ENCODE data around the gene FKTN. TPM values are rescaled to one million over a fixed set of nuclear protein-coding genes. Genes with fewer than 3 reads are reported as not detected.

FKTN gene
- total RNA-seq, result 13.2 and 14.4 TPM in 2 replicates
- 2.8 and 3.1 TPM in 2 replicates for polyA plus RNA-seq
- 4.0 and 4.1 TPM in 2 replicates for polyA plus RNA-seq (2011; cell fraction: cytosol; rRNA removed)
- polyA plus RNA-seq (2011; cell fraction: nucleus; rRNA removed), result 18.2 and 24.9 TPM in 2 replicates
- 11.2 and 16.9 TPM in 2 replicates for polyA plus RNA-seq (2012)
- 9.0 and 12.0 TPM in 2 replicates for polyA minus RNA-seq
- polyA minus RNA-seq (2011; cell fraction: cytosol; rRNA and poly(A)+ RNA removed), result 9.0 TPM
- 15.7 and 26.1 TPM in 2 replicates for polyA minus RNA-seq (2011; cell fraction: nucleus; rRNA and poly(A)+ RNA removed)
- Bru-seq, nascent RNA, result percentile 67 among the genes with signal in this experiment
- percentile 65 among the genes with signal in this experiment for BruChase-seq, experiment 1, labeled RNA remaining after a 6-hour chase
- percentile 61 among the genes with signal in this experiment for BruChase-seq, experiment 2, labeled RNA remaining after a 2-hour chase
- long read RNA-seq, partial matches to known transcripts, result 0 of 12 reads
- long read RNA-seq, other reads (novel, unspliced or antisense), result 12 of 12 reads

GRCh38 chr9:105557804-105558610 is at the start of gene FKTN:
Gene FKTN, plus strand, starts transcription at chr9:105558131. Its CDS starts 16,902 bp downstream, at chr9:105575033.
- TF ChIP-seq JUN (IDR thresholded peaks at IDR 0.05; ENCODE audit: borderline replicate concordance, insufficient read depth, insufficient read length, low read depth) (no peak), POLR2AphosphoS5 (IDR thresholded peaks at IDR 0.05; ENCODE audit: insufficient read depth, low read depth, low read length) (peak; percentile 71), POLR2A (IDR thresholded peaks at IDR 0.05; ENCODE audit: low read depth, low read length) (peak; percentile 71), MYC (IDR thresholded peaks at IDR 0.05; ENCODE audit: low read depth, low read length) (no peak)

DNA sequence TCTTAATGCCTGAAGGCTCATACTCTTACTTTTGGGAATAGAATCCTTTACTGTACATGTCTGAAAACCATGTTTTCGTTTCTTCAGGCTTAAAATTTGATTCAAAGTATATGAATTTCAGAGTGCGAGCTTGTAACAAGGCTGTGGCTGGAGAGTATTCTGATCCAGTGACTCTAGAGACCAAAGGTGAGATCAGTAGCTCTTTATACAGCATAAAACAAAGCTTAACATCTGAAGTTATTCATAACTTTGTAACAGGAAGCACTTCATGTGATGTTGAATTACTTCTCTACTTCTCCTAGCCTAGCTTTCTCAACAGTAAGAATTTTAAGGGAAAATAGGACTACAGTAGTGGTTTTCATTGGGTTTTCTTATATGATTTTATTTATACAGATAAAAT is 49.4 kb upstream of the FKTN start:
- H3K4me3 ChIP-seq (replicated peaks in 1 of 3; ENCODE audit: insufficient read depth in 1 of 3, low read depth in 1 of 3, low read length in 3 of 3), result no peak overlapping the region
- H3K4me2 ChIP-seq (ENCODE audit: insufficient read depth, low read length), result no peak overlapping the region
- H3K36me3 ChIP-seq (ENCODE audit: control insufficient read depth in 2 of 2, extremely low read depth in 1 of 2, insufficient read depth in 2 of 2, low read length in 2 of 2), result no peaks in the 10 kb centered on the region
- no peaks in the 10 kb centered on the region for H3K9me1 ChIP-seq (replicated peaks; ENCODE audit: control insufficient read depth, extremely low read depth, insufficient read depth, low read length)
- intact Hi-C loops (cut with micrococcal nuclease), result no loop called here
- H3K27ac ChIP-seq (ENCODE audit: insufficient read depth, low read depth, low read length), result no peak overlapping the region
- BruUV-seq (replicated peaks), result no TSS peak
- no peaks in the 10 kb centered on the region for H3K27me3 ChIP-seq (ENCODE audit: control insufficient read depth in 2 of 2, insufficient read depth in 2 of 2, low read length in 2 of 2)
- ChIA-PET POLR2A (no interaction called here), CTCF (no interaction called here)
- no peak overlapping the region for H2AFZ ChIP-seq (ENCODE audit: low read depth, low read length)
- TF ChIP-seq JUN (IDR thresholded peaks at IDR 0.05; ENCODE audit: borderline replicate concordance, insufficient read depth, insufficient read length, low read depth) (no peak), MYC (IDR thresholded peaks at IDR 0.05; ENCODE audit: low read depth, low read length) (no peak), POLR2A (IDR thresholded peaks at IDR 0.05; ENCODE audit: low read depth, low read length) (no peak), FOS (IDR thresholded peaks at IDR 0.05; ENCODE audit: borderline replicate concordance, insufficient read depth, low read length) (no peak)
- TF ChIP-seq, protein P1, sequence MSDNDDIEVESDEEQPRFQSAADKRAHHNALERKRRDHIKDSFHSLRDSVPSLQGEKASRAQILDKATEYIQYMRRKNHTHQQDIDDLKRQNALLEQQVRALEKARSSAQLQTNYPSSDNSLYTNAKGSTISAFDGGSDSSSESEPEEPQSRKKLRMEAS (IDR thresholded peaks at IDR 0.05; ENCODE audit: insufficient read depth, insufficient read length), result no peak
- H3K9ac ChIP-seq (replicated peaks; ENCODE audit: extremely low read depth, insufficient read depth, low read length), result no peak overlapping the region
- H4K20me1 ChIP-seq (replicated peaks; ENCODE audit: control insufficient read depth, extremely low read depth, insufficient read depth, low read length), result no peaks in the 10 kb centered on the region
- FAIRE-seq, result no peak
- DNase-seq (ENCODE audit: low read depth, low spot score), result no peak
- dilution Hi-C loops (cut with MboI; ENCODE audit: extremely low pct_ligation_motif_present, low sequenced_read_pairs), result no loop called here
- H3K79me2 ChIP-seq (ENCODE audit: control insufficient read depth, insufficient read depth, low read length), result no peaks in the 10 kb centered on the region
- H3K4me1 ChIP-seq (ENCODE audit: control insufficient read depth, extremely low read depth, insufficient read depth, low read length), result peaks cover 2% of the 10 kb centered on the region
- H3K9me3 ChIP-seq (replicated peaks; ENCODE audit: control insufficient read depth, insufficient read depth, low read length), result no peaks in the 10 kb centered on the region

More at GRCh38 chr9:105557804-105558610, at the start of gene FKTN:
- H3K9ac ChIP-seq (replicated peaks; ENCODE audit: extremely low read depth, insufficient read depth, low read length), result peak within 1 kb of the TSS; percentile 59
- H2AFZ ChIP-seq (ENCODE audit: low read depth, low read length), result peak within 1 kb of the TSS; percentile 95
- intact Hi-C loops (cut with micrococcal nuclease) (loop anchor here (2.0 to 5.0 kb wide), 5 partner anchors 21 to 311 kb away; partner anchors contain the start of genes FSD1L and TMEM38B), dilution Hi-C loops (cut with MboI; ENCODE audit: extremely low pct_ligation_motif_present, low sequenced_read_pairs) (no loop called here)
- no peaks in the 10 kb centered on the region for H4K20me1 ChIP-seq (replicated peaks; ENCODE audit: control insufficient read depth, extremely low read depth, insufficient read depth, low read length)
- no peaks in the 10 kb centered on the region for H3K27me3 ChIP-seq (ENCODE audit: control insufficient read depth in 2 of 2, insufficient read depth in 2 of 2, low read length in 2 of 2)
- FAIRE-seq, result peak; percentile 93
- peak within 1 kb of the TSS; percentile 98 for H3K4me2 ChIP-seq (ENCODE audit: insufficient read depth, low read length)
- H3K27ac ChIP-seq (ENCODE audit: insufficient read depth, low read depth, low read length), result peak within 1 kb of the TSS; percentile 27
- peak within 1 kb of the TSS; percentile 52 to 87 (median 67) for H3K4me3 ChIP-seq (replicated peaks in 1 of 3; ENCODE audit: insufficient read depth in 1 of 3, low read depth in 1 of 3, low read length in 3 of 3)
- BruUV-seq (replicated peaks), result TSS peak; percentile 59
- H3K9me3 ChIP-seq (replicated peaks; ENCODE audit: control insufficient read depth, insufficient read depth, low read length), result no peaks in the 10 kb centered on the region
- peaks cover 5% of the 10 kb centered on the region for H3K79me2 ChIP-seq (ENCODE audit: control insufficient read depth, insufficient read depth, low read length)
- no peaks in the 10 kb centered on the region for H3K9me1 ChIP-seq (replicated peaks; ENCODE audit: control insufficient read depth, extremely low read depth, insufficient read depth, low read length)
- CTCF ChIA-PET, result interaction anchor here (1.5 kb wide), 1 partner anchor 160 kb away, joined by 3 read pairs; no protein-coding TSS in a partner anchor
- POLR2A ChIA-PET, result no interaction called here
- peak; percentile 92 for DNase-seq (ENCODE audit: low read depth, low spot score)
- no peaks in the 10 kb centered on the region for H3K36me3 ChIP-seq (ENCODE audit: control insufficient read depth in 2 of 2, extremely low read depth in 1 of 2, insufficient read depth in 2 of 2, low read length in 2 of 2)
- peaks cover 9% of the 10 kb centered on the region for H3K4me1 ChIP-seq (ENCODE audit: control insufficient read depth, extremely low read depth, insufficient read depth, low read length)
